ENCODE results near the gene FOXO3. TPM values are rescaled to one million over a fixed set of nuclear protein-coding genes. Genes with fewer than 3 reads are reported as not detected.

The FOXO3 gene
- polyA plus RNA-seq, 1 experiment = 25.4 TPM

GRCh38 chr6:108578166-108578565 is 17.4 kb downstream of the FOXO3 start:
- CTCF ChIA-PET = no interaction called here
- H3K36me3 ChIP-seq (ENCODE audit: control insufficient read depth, insufficient read depth, low read length) = no peaks in the 10 kb centered on the region
- no peak for DNase-seq (ENCODE audit: low read depth)
- POLR2A ChIA-PET = no interaction called here
- H3K4me3 ChIP-seq (ENCODE audit: low read depth, low read length) = no peak overlapping the region
- no peaks in the 10 kb centered on the region for H3K27me3 ChIP-seq (ENCODE audit: control insufficient read depth, insufficient read depth, low read length)
- TF ChIP-seq, protein P1, sequence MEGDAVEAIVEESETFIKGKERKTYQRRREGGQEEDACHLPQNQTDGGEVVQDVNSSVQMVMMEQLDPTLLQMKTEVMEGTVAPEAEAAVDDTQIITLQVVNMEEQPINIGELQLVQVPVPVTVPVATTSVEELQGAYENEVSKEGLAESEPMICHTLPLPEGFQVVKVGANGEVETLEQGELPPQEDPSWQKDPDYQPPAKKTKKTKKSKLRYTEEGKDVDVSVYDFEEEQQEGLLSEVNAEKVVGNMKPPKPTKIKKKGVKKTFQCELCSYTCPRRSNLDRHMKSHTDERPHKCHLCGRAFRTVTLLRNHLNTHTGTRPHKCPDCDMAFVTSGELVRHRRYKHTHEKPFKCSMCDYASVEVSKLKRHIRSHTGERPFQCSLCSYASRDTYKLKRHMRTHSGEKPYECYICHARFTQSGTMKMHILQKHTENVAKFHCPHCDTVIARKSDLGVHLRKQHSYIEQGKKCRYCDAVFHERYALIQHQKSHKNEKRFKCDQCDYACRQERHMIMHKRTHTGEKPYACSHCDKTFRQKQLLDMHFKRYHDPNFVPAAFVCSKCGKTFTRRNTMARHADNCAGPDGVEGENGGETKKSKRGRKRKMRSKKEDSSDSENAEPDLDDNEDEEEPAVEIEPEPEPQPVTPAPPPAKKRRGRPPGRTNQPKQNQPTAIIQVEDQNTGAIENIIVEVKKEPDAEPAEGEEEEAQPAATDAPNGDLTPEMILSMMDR (IDR thresholded peaks at IDR 0.05; ENCODE audit: insufficient read depth, low read depth, low read length) = no peak

- ChIA-PET CTCF (interaction anchor here (0.7 to 1.1 kb wide), 3 partner anchors 10 to 78 kb away, joined by 3 to 5 read pairs (median 3); no protein-coding TSS in a partner anchor), POLR2A (no interaction called here)
These were observed 18.0 kb downstream of the FOXO3 start for GRCh38 chr6:108578595-108579327.

DNA sequence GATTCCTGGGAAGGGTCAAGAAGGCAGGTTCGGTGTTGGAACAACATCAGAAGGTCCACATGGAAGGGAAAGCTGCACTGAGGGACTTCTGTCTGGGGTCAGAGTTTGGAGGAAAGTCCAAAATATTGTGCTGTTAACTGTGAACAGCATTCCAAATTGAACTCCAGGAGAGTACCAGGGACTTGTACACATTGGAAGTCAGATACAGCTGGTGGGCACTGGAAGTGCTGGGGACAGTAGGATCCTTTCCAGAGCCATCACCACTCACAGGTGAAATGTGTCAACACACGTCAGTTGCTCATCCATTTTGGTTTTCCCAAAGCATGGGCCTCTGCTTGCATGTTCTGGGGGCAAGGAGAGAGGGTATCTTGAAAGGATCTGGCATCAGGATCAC is 18.6 kb downstream of the FOXO3 start:
- CTCF ChIA-PET = interaction anchor here (0.7 to 1.1 kb wide), 3 partner anchors 11 to 77 kb away, joined by 3 to 5 read pairs (median 3); no protein-coding TSS in a partner anchor
- POLR2A ChIA-PET = interaction anchor here (0.6 kb wide), 1 partner anchor 252 kb away, joined by 3 read pairs; no protein-coding TSS in a partner anchor

More at GRCh38 chr6:108578595-108579327, 18.0 kb downstream of the FOXO3 start:
- TF ChIP-seq, protein P1 (IDR thresholded peaks at IDR 0.05; ENCODE audit: insufficient read depth, low read depth, low read length) = no peak
- H3K4me3 ChIP-seq (ENCODE audit: low read depth, low read length) = no peak overlapping the region
- no peaks in the 10 kb centered on the region for H3K36me3 ChIP-seq (ENCODE audit: control insufficient read depth, insufficient read depth, low read length)
- DNase-seq (ENCODE audit: low read depth) = no peak
- no peaks in the 10 kb centered on the region for H3K27me3 ChIP-seq (ENCODE audit: control insufficient read depth, insufficient read depth, low read length)

GRCh38 chr6:108580646-108581045 is 19.9 kb downstream of the FOXO3 start:
- CTCF ChIA-PET = interaction anchor here (0.6 kb wide), 1 partner anchor 22 kb away, joined by 3 read pairs; no protein-coding TSS in a partner anchor

More for the DNA sequence above, 18.6 kb downstream of the FOXO3 start:
- TF ChIP-seq, protein P1 (IDR thresholded peaks at IDR 0.05; ENCODE audit: insufficient read depth, low read depth, low read length) = no peak
- H3K4me3 ChIP-seq (ENCODE audit: low read depth, low read length) = no peak overlapping the region
- DNase-seq (ENCODE audit: low read depth) = no peak
- no peaks in the 10 kb centered on the region for H3K36me3 ChIP-seq (ENCODE audit: control insufficient read depth, insufficient read depth, low read length)
- no peaks in the 10 kb centered on the region for H3K27me3 ChIP-seq (ENCODE audit: control insufficient read depth, insufficient read depth, low read length)

More at GRCh38 chr6:108580646-108581045, 19.9 kb downstream of the FOXO3 start:
- TF ChIP-seq, protein P1 (IDR thresholded peaks at IDR 0.05; ENCODE audit: insufficient read depth, low read depth, low read length) = no peak
- DNase-seq (ENCODE audit: low read depth) = no peak
- no peaks in the 10 kb centered on the region for H3K36me3 ChIP-seq (ENCODE audit: control insufficient read depth, insufficient read depth, low read length)
- H3K27me3 ChIP-seq (ENCODE audit: control insufficient read depth, insufficient read depth, low read length) = no peaks in the 10 kb centered on the region
- H3K4me3 ChIP-seq (ENCODE audit: low read depth, low read length) = no peak overlapping the region
- POLR2A ChIA-PET = no interaction called here

All from BJ (cell line).